Prostate gland (tissue), 2 donors: ENCODE data around the gene KLHL29. TPM values are rescaled to one million over a fixed set of nuclear protein-coding genes. Genes with fewer than 3 reads are reported as not detected.

ENCODE experiments used
- DNase-seq: peaks from one replicate; pipeline ENCODE4 v3.0.0-alpha.2; 2019; ENCODE audit warnings: low spot score
- H3K27ac ChIP-seq, 2 donors: fragments of 200-600 bp; sonication (generic); 2 replicates each; pipeline ENCODE4 v1.5.1; 2017 to 2019
- H3K27me3 ChIP-seq: fragments of 200-600 bp; sonication (generic); replicated peaks from 2 replicates; pipeline ENCODE4 v1.5.1; 2019; ENCODE audit not compliant: insufficient read depth
- H3K36me3 ChIP-seq, 2 donors: fragments of 200-600 bp; sonication (generic); 1 replicate in 1 of 2; 2 replicates in 1 of 2; pipeline versions ENCODE4 v1.5.1 to v1.8.1; 2017 to 2019
- H3K4me1 ChIP-seq: fragments of 200-600 bp; sonication (generic); replicated peaks from 2 replicates; pipeline ENCODE4 v1.5.1; 2019
- H3K4me3 ChIP-seq, 2 donors: fragments of 200-600 bp; sonication (generic); 2 replicates each; pipeline ENCODE4 v1.5.1; 2017 to 2019
- H3K9me3 ChIP-seq: fragments of 200-600 bp; sonication (generic); 2 replicates; pipeline ENCODE4 v1.5.1; 2017
- CTCF ChIP-seq, 4 experiments: fragments of 200-600 bp in 2 of 4; fragments of 450-650 bp in 2 of 4; sonication (generic) in 2 of 4; IDR thresholded peaks; 1 replicate in 3 of 4; 2 replicates in 1 of 4; pipeline ENCODE4 v1.5.1; 2016 to 2019; ENCODE audit warnings: antibody characterized with exemption in 4 of 4, mild to moderate bottlenecking in 2 of 4, moderate library complexity in 2 of 4
- POLR2A ChIP-seq: fragments of 450-650 bp; IDR thresholded peaks from one replicate; pipeline ENCODE4 v1.6.1; 2016; ENCODE audit warnings: antibody characterized with exemption, mild to moderate bottlenecking
- POLR2AphosphoS5 ChIP-seq: sonication (generic); formaldehyde crosslinking; IDR thresholded peaks from one replicate; pipeline ENCODE4 v1.6.1; 2017; ENCODE audit warnings: antibody characterized with exemption
- WGBS: methylation state at CpG from one replicate; pipeline ENCODE4 v1.1.5; 2018; 5-methylcytosine and 5-hydroxymethylcytosine counted together
- intact Hi-C: fragments of 100-400 bp; cut with DNase I; formaldehyde crosslinking; loops from one replicate; pipeline ENCODE4 v1.14.2; 2022
- total RNA-seq, 2 donors: library from RNA; depleted of rRNA; stranded (reverse); fragments of >200 nt; gene quantifications; one replicate each; pipeline ENCODE4 v1.1.0, GENCODE V29; 2016

KLHL29 gene
- total RNA-seq, 2 donors from 2014 or later, result 23.3 to 24.8 TPM

GRCh38 chr2:23617167-23617810, 232.3 kb downstream of the KLHL29 start:
- intact Hi-C loops, result loop anchor here (5.0 kb wide), 3 partner anchors 50 to 230 kb away; partner anchors contain the start of gene KLHL29

DNA sequence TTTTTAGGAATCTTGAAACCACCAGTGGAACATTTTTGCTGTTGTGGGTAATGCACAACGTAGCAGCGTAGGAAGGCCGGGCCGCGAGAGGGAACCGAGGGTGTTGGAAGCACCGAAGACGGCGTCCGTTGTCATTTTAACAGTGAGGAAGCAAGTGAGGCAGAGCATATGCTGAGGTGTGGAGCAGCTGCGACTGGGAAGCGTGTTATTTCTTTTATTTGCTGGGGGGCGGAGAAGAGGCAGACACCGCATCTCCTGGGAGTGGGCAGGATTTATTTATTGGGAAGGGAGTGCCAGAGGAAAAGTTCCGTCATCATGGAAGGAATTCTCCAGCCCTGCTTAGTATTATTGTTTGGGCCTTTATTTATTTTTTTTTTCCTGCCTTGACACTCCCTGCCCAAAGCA, 232.8 kb downstream of the KLHL29 start:
- no peak for DNase-seq
- peak overlapping the region; percentile 66 to 83 for H3K27ac ChIP-seq
- H3K27me3 ChIP-seq, result no peaks in the 10 kb centered on the region
- intact Hi-C loops, result loop anchor here (5.0 kb wide), 3 partner anchors 51 to 231 kb away; partner anchors contain the start of gene KLHL29
- H3K4me1 ChIP-seq, result peaks cover 4% of the 10 kb centered on the region
- no peaks in the 10 kb centered on the region for H3K9me3 ChIP-seq
- 22% methylated on average over 15 of the region's 15 CpGs for WGBS
- peak overlapping the region in 1 of 2 donors; percentile 3 for H3K4me3 ChIP-seq
- H3K36me3 ChIP-seq, result no peaks in the 10 kb centered on the region
- TF ChIP-seq CTCF (IDR thresholded peaks at IDR 0.05) (no peak), POLR2A (no peak), POLR2AphosphoS5 (no peak)

More at GRCh38 chr2:23617167-23617810, 232.3 kb downstream of the KLHL29 start:
- Histone ChIP-seq H3K4me1 (peaks cover 4% of the 10 kb centered on the region), H3K27ac (peak overlapping the region; percentile 66 to 83), H3K4me3 (peak overlapping the region in 1 of 2 donors; percentile 3), H3K9me3 (no peaks in the 10 kb centered on the region), H3K36me3 (no peaks in the 10 kb centered on the region), H3K27me3 (no peaks in the 10 kb centered on the region)
- DNase-seq, result peak; percentile 74
- TF ChIP-seq CTCF (IDR thresholded peaks at IDR 0.05), result peak in 3 of 4 experiments; percentile 29 to 63 (median 59)
- no peak for TF ChIP-seq POLR2A
- peak; percentile 63 for TF ChIP-seq POLR2AphosphoS5
- WGBS, result 25% methylated on average over 16 of the region's 16 CpGs

DNA sequence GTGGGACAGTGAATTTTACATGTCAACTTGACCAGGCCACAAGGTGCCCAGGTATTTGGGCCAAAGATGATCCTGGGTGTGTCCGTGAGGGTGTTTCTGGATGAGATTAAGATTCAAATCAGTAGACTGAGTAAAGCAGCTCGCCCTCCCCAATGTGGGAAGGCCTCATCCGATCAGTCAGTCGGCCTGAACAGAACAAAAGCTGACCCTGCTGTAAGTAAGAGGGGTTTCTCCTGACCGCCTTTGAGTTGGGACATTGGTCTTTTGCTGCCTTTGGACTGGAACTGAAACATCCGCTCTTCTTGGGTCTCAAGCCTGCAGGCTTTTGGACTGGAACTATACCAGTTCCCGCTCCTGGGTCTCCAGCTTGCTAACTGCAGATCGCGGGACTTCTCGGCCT, 233.3 kb downstream of the KLHL29 start:
- intact Hi-C loops, result loop anchor here (5.0 kb wide), 3 partner anchors 51 to 231 kb away; partner anchors contain the start of gene KLHL29
- no peaks in the 10 kb centered on the region for H3K9me3 ChIP-seq
- no peaks in the 10 kb centered on the region for H3K36me3 ChIP-seq
- H3K4me3 ChIP-seq, result no peak overlapping the region
- H3K4me1 ChIP-seq, result peaks cover 4% of the 10 kb centered on the region
- DNase-seq, result no peak
- peak overlapping the region; percentile 66 to 83 for H3K27ac ChIP-seq
- no peaks in the 10 kb centered on the region for H3K27me3 ChIP-seq
- TF ChIP-seq CTCF (IDR thresholded peaks at IDR 0.05) (no peak), POLR2A (no peak), POLR2AphosphoS5 (no peak)
- 86% methylated on average over 10 of the region's 10 CpGs for WGBS

- intact Hi-C loops, result loop anchor here (5.0 kb wide), 3 partner anchors 52 to 232 kb away; partner anchors contain the start of gene KLHL29
Observed at GRCh38 chr2:23618794-23619530, 234.0 kb downstream of the KLHL29 start.

More at GRCh38 chr2:23618794-23619530, 234.0 kb downstream of the KLHL29 start:
- H3K9me3 ChIP-seq, result no peaks in the 10 kb centered on the region
- TF ChIP-seq POLR2A, result no peak
- TF ChIP-seq POLR2AphosphoS5, result no peak
- TF ChIP-seq CTCF (IDR thresholded peaks at IDR 0.05), result no peak
- no peaks in the 10 kb centered on the region for H3K27me3 ChIP-seq
- WGBS, result 67% methylated on average over 7 of the region's 7 CpGs
- H3K27ac ChIP-seq, result peak overlapping the region; percentile 66 to 83
- H3K36me3 ChIP-seq, result no peaks in the 10 kb centered on the region
- DNase-seq, result no peak
- H3K4me1 ChIP-seq, result peaks cover 4% of the 10 kb centered on the region
- H3K4me3 ChIP-seq, result no peak overlapping the region
